ENCODE data around the gene SLC25A36. TPM values are rescaled to one million over a fixed set of nuclear protein-coding genes. Genes with fewer than 3 reads are reported as not detected.

Gene SLC25A36
- total and polyA plus RNA-seq, 7 donors, result 10.4 to 52.3 (median 23.9) TPM

DNA sequence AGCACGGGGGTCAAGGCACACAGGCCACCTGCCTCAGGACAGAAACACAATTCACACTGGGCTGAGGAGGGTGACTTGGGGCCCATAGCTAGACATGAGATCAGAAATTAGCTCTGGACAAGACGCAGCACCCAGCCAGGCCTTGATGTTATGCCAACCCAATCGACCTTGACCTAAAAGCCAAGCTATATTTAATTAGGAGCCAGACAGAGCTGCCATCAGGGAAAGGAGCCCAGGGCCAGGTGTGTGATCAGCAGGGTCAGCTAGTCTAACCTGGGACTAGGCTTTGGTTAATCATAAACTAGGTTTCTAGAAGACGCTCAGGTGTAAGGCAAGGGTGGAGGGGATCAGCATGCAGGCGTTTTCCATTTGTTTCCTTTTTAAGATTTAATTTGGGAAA lies 23.9 kb upstream of the SLC25A36 start:
- peak in 2 of 4 donors; percentile 75 to 78 for ATAC-seq
- no peaks in the 10 kb centered on the region for H3K9me3 ChIP-seq
- TF ChIP-seq, protein P1, sequence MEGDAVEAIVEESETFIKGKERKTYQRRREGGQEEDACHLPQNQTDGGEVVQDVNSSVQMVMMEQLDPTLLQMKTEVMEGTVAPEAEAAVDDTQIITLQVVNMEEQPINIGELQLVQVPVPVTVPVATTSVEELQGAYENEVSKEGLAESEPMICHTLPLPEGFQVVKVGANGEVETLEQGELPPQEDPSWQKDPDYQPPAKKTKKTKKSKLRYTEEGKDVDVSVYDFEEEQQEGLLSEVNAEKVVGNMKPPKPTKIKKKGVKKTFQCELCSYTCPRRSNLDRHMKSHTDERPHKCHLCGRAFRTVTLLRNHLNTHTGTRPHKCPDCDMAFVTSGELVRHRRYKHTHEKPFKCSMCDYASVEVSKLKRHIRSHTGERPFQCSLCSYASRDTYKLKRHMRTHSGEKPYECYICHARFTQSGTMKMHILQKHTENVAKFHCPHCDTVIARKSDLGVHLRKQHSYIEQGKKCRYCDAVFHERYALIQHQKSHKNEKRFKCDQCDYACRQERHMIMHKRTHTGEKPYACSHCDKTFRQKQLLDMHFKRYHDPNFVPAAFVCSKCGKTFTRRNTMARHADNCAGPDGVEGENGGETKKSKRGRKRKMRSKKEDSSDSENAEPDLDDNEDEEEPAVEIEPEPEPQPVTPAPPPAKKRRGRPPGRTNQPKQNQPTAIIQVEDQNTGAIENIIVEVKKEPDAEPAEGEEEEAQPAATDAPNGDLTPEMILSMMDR (IDR thresholded peaks at IDR 0.05), result no peak
- no peak for DNase-seq
- intact Hi-C loops (cut with DNase I), result no loop called here
- H3K27me3 ChIP-seq (ENCODE audit: insufficient read depth in 3 of 3, low read length in 2 of 3), result no peaks in the 10 kb centered on the region
- H3K4me3 ChIP-seq, result no peak overlapping the region
- peaks cover 9% of the 10 kb centered on the region for H3K4me1 ChIP-seq
- H3K27ac ChIP-seq, result no peak overlapping the region
- no peaks in the 10 kb centered on the region for H3K36me3 ChIP-seq (ENCODE audit: insufficient read depth in 1 of 2, low read depth in 1 of 2)
- WGBS, 3 donors, result 32 to 45% (median 38%) methylated on average over 5 of the region's 5 CpGs

DNA sequence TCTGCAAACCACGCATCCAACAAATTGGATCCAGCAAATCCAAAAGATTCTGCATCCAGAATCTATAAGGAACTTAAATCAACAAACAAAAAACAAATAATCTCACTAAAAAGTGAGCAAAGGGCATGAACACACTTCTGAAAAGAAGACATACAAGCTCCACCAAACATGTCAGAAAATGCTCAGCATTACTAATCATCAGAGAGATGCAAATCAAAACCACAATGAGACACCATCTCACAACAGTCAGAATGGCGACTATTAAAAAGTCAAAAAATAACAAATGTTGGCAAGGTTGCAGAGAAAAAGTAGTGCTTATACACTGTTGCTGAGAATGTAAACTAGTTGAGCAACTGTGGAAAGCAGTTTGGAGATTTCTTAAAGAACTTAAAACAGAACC lies 21.6 kb upstream of the SLC25A36 start:
- peaks cover 12% of the 10 kb centered on the region for H3K4me1 ChIP-seq
- H3K27me3 ChIP-seq (ENCODE audit: insufficient read depth in 3 of 3, low read length in 2 of 3), result no peaks in the 10 kb centered on the region
- ATAC-seq, result no peak
- H3K36me3 ChIP-seq (ENCODE audit: insufficient read depth in 1 of 2, low read depth in 1 of 2), result no peaks in the 10 kb centered on the region
- no peak for DNase-seq
- TF ChIP-seq, protein P1 (IDR thresholded peaks at IDR 0.05), result no peak
- WGBS, 3 donors, result 87 to 91% (median 89%) methylated on average over 2 of the region's 2 CpGs
- no peak overlapping the region for H3K27ac ChIP-seq
- intact Hi-C loops (cut with DNase I), result loop anchor here in 1 of 2 donors (5.0 kb wide), 1 partner anchor 47 kb away; no protein-coding TSS in a partner anchor
- H3K4me3 ChIP-seq, result no peak overlapping the region
- no peaks in the 10 kb centered on the region for H3K9me3 ChIP-seq

DNA sequence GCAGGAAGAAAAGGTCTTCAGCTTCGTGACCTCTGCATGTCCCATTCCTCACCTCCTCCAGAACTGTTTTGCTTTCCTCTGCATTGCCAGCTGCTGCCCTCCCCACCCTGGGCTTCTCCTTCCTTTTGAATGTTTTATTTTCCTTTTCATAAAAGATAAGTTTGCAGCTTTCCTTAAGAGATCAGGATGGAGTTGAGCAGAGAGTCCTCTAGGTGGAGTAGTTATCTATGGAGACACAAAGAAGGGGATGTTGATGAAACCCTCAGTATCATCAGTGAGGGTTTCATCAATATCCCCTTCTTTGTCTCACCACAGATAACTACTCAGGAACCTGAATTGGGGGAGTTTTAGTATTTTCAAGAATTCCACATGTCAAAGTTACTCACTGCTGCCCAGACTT lies 19.0 kb upstream of the SLC25A36 start:
- no peaks in the 10 kb centered on the region for H3K27me3 ChIP-seq (ENCODE audit: insufficient read depth in 3 of 3, low read length in 2 of 3)
- peaks cover 15% of the 10 kb centered on the region for H3K4me1 ChIP-seq
- no peak overlapping the region for H3K27ac ChIP-seq
- TF ChIP-seq, protein P1 (IDR thresholded peaks at IDR 0.05), result peak; percentile 33
- intact Hi-C loops (cut with DNase I), result loop anchor here in 1 of 2 donors (5.0 kb wide), 1 partner anchor 45 kb away; no protein-coding TSS in a partner anchor
- DNase-seq (no peak), ATAC-seq (no peak)
- WGBS, 3 donors, result 31 to 57% (median 47%) methylated on average over 1 of the region's 1 CpG
- no peaks in the 10 kb centered on the region for H3K9me3 ChIP-seq
- H3K36me3 ChIP-seq (ENCODE audit: insufficient read depth in 1 of 2, low read depth in 1 of 2), result no peaks in the 10 kb centered on the region
- no peak overlapping the region for H3K4me3 ChIP-seq

DNA sequence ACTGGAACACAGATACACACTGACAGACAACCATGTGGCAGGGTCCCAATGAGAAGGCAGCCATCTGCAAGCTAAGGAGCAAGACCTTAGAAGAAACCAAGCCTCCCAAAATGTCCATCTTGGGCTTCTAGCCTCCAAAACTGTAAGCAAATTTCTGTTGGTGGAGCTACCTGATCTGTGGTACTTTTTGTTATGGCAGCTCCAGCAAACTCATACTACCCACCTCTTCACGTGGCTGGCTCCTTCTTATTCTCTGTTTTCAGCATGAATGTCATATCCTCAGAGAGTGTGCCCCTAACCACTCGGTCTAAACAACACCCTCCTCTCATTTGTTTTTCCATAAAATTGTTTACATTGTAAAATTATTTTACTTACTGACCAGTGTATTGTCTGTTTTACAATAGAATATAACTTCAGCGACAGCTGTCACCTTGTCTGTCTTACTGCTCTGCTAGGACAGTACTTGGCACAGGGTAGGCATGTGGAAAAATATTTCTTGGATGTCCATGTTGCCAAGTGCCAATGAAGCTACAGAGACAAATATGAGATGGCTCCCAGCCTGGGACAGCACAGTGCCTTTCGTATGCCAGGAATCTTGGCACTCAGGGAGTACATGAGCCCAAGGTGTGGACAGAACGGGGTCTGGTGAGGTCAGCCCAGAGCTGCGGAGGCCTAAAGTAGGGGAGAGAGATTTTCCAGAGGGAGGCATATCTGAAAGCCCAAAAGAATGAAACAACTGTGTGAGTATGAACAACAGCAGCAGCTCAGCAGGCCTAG lies 17.4 kb upstream of the SLC25A36 start:
- DNase-seq, result peak; percentile 65 to 81

More for the DNA sequence above, 17.4 kb upstream of the SLC25A36 start:
- Histone ChIP-seq H3K4me1 (peaks cover 11% of the 10 kb centered on the region), H3K4me3 (no peak overlapping the region), H3K9me3 (no peaks in the 10 kb centered on the region), H3K27me3 (ENCODE audit: insufficient read depth in 3 of 3, low read length in 2 of 3) (no peaks in the 10 kb centered on the region), H3K27ac (peak overlapping the region; percentile 42), H3K36me3 (ENCODE audit: insufficient read depth in 1 of 2, low read depth in 1 of 2) (no peaks in the 10 kb centered on the region)
- TF ChIP-seq, protein P1 (IDR thresholded peaks at IDR 0.05), result no peak
- peak; percentile 96 to 99 (median 99) for ATAC-seq
- intact Hi-C loops (cut with DNase I), result loop anchor here in 1 of 2 donors (5.0 kb wide), 1 partner anchor 43 kb away; no protein-coding TSS in a partner anchor
- 28 to 38% (median 30%) methylated on average over 6 of the region's 6 CpGs for WGBS, 3 donors

Data from psoas muscle (tissue), 8 donors.